Measurements from ENCODE around the gene TAL1. TPM values are rescaled to one million over a fixed set of nuclear protein-coding genes. Genes with fewer than 3 reads are reported as not detected.
A peak's percentile ranks its signal among the peaks of the same experiment; 100 is the strongest.

The TAL1 gene
- total RNA-seq, 1 donor from 2014 or later = not detected

GRCh38 chr1:47178020-47178419 lies 54.0 kb downstream of the TAL1 start:
- no peak for TF ChIP-seq CTCF (IDR thresholded peaks at IDR 0.05; ENCODE audit: unreplicated experiment)
- H3K27ac Mint-ChIP-seq = no peak overlapping the region
- H3K4me3 Mint-ChIP-seq (ENCODE audit: low read depth) = no peak overlapping the region
- H3K4me1 Mint-ChIP-seq (ENCODE audit: low read depth) = peaks cover 13% of the 10 kb centered on the region
- H3K36me3 Mint-ChIP-seq (ENCODE audit: insufficient read depth) = no peaks in the 10 kb centered on the region
- DNase-seq (ENCODE audit: low spot score, unreplicated experiment) = no peak
- peaks cover 23% of the 10 kb centered on the region for H3K27me3 Mint-ChIP-seq
- H3K9me3 Mint-ChIP-seq (ENCODE audit: low read depth) = no peaks in the 10 kb centered on the region

GRCh38 chr1:47175227-47175934 lies 56.6 kb downstream of the TAL1 start:
- Mint-ChIP-seq H3K36me3 (ENCODE audit: insufficient read depth) (no peaks in the 10 kb centered on the region), H3K4me3 (ENCODE audit: low read depth) (no peak overlapping the region), H3K9me3 (ENCODE audit: low read depth) (no peaks in the 10 kb centered on the region), H3K4me1 (ENCODE audit: low read depth) (peaks cover 9% of the 10 kb centered on the region), H3K27me3 (peaks cover 14% of the 10 kb centered on the region), H3K27ac (no peak overlapping the region)
- DNase-seq (ENCODE audit: low spot score, unreplicated experiment) = peak; percentile 43
- TF ChIP-seq CTCF (IDR thresholded peaks at IDR 0.05; ENCODE audit: unreplicated experiment) = peak; percentile 94

- peaks cover 9% of the 10 kb centered on the region for H3K27me3 Mint-ChIP-seq
- no peaks in the 10 kb centered on the region for H3K36me3 Mint-ChIP-seq (ENCODE audit: insufficient read depth)
- H3K4me1 Mint-ChIP-seq (ENCODE audit: low read depth) = peaks cover 8% of the 10 kb centered on the region
- TF ChIP-seq CTCF (IDR thresholded peaks at IDR 0.05; ENCODE audit: unreplicated experiment) = no peak
- H3K4me3 Mint-ChIP-seq (ENCODE audit: low read depth) = no peak overlapping the region
- no peak overlapping the region for H3K27ac Mint-ChIP-seq
- H3K9me3 Mint-ChIP-seq (ENCODE audit: low read depth) = no peaks in the 10 kb centered on the region
- DNase-seq (ENCODE audit: low spot score, unreplicated experiment) = no peak
These were observed 57.4 kb downstream of the TAL1 start for GRCh38 chr1:47174656-47175020.

GRCh38 chr1:47172782-47173181 lies 59.2 kb downstream of the TAL1 start:
- DNase-seq (ENCODE audit: low spot score, unreplicated experiment) = no peak
- Mint-ChIP-seq H3K4me3 (ENCODE audit: low read depth) (no peak overlapping the region), H3K27ac (no peak overlapping the region), H3K36me3 (ENCODE audit: insufficient read depth) (no peaks in the 10 kb centered on the region), H3K4me1 (ENCODE audit: low read depth) (peaks cover 2% of the 10 kb centered on the region), H3K9me3 (ENCODE audit: low read depth) (no peaks in the 10 kb centered on the region), H3K27me3 (no peaks in the 10 kb centered on the region)
- no peak for TF ChIP-seq CTCF (IDR thresholded peaks at IDR 0.05; ENCODE audit: unreplicated experiment)

Other genes with a start within 250 kb of the TAL1 start
- gene CYP4X1, start 208.6 kb downstream of the TAL1 start, total RNA-seq = 0.24 and 0.80 TPM in 2 replicates
- not detected in 2 replicates for gene CYP4Z1, start 165.0 kb downstream of the TAL1 start, total RNA-seq
- not detected in 2 replicates for gene CYP4A22, start 94.8 kb downstream of the TAL1 start, total RNA-seq
- not detected in 2 replicates for gene PDZK1IP1, start 42.2 kb downstream of the TAL1 start, total RNA-seq
- 14.8 TPM in 2 replicates for gene STIL, start 81.9 kb upstream of the TAL1 start, total RNA-seq
- 51.7 and 53.1 TPM in 2 replicates for gene CMPK1, start 101.6 kb upstream of the TAL1 start, total RNA-seq
- gene FOXE3, start 184.1 kb upstream of the TAL1 start, total RNA-seq = not detected in 2 replicates
- gene FOXD2, start 205.8 kb upstream of the TAL1 start, total RNA-seq = 0.05 TPM in 1 of 2 replicates, not detected in the other